ENCODE measurements around the gene SIRT3. TPM values are rescaled to one million over a fixed set of nuclear protein-coding genes. Genes with fewer than 3 reads are reported as not detected.
A peak's percentile ranks its signal among the peaks of the same experiment; 100 is the strongest.

Gene SIRT3
- total and polyA plus RNA-seq, 2 donors (not counting 1 experiment from before 2014, with no cell fraction given): 8.8 to 11.0 TPM

DNA sequence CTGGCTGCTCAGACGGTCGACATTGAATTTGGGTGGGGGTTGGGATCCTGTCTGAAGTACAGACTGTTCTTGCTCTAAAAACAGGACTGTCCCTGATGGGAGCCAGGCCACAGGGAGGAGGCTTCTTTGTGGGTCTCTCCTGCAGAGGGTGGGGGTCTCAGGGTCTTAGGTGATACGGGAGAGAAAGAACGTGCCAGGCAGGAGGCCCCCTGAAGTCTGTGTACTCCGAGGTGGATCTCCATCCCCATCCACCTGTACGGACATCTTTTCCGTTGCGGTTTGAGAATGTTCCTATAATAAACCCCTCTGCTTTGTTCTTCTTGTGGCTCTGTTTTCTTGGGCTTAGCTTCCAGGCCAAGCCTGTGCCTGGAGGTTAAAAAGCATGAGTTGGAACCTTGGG lies 16.5 kb upstream of the SIRT3 start:
- H3K9ac ChIP-seq (ENCODE audit: insufficient read depth, low read length): no peak overlapping the region
- H3K4me1 ChIP-seq (ENCODE audit: control insufficient read depth, extremely low read depth, insufficient read depth, low read length): no peaks in the 10 kb centered on the region
- no peak for TF ChIP-seq EZH2 (IDR thresholded peaks at IDR 0.05; ENCODE audit: low read length, missing control alignments)
- TF ChIP-seq, protein P1, sequence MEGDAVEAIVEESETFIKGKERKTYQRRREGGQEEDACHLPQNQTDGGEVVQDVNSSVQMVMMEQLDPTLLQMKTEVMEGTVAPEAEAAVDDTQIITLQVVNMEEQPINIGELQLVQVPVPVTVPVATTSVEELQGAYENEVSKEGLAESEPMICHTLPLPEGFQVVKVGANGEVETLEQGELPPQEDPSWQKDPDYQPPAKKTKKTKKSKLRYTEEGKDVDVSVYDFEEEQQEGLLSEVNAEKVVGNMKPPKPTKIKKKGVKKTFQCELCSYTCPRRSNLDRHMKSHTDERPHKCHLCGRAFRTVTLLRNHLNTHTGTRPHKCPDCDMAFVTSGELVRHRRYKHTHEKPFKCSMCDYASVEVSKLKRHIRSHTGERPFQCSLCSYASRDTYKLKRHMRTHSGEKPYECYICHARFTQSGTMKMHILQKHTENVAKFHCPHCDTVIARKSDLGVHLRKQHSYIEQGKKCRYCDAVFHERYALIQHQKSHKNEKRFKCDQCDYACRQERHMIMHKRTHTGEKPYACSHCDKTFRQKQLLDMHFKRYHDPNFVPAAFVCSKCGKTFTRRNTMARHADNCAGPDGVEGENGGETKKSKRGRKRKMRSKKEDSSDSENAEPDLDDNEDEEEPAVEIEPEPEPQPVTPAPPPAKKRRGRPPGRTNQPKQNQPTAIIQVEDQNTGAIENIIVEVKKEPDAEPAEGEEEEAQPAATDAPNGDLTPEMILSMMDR (conservative IDR thresholded peaks at IDR 0.05 in 1 of 2, IDR thresholded peaks at IDR 0.05 in 1 of 2; ENCODE audit: low read depth in 1 of 2, low read length in 2 of 2): no peak
- no peak for DNase-seq (ENCODE audit: low read depth in 2 of 2)
- no peak overlapping the region for H3K27ac ChIP-seq (ENCODE audit: insufficient read depth, low read length)
- H4K20me1 ChIP-seq (ENCODE audit: control insufficient read depth, extremely low read depth, insufficient read depth, low read length): no peaks in the 10 kb centered on the region
- no peak overlapping the region for H3K4me3 ChIP-seq (replicated peaks in 1 of 4; ENCODE audit: control extremely low read depth in 1 of 4, insufficient read depth in 1 of 4, low read depth in 3 of 4, low read length in 4 of 4)
- no peaks in the 10 kb centered on the region for H3K79me2 ChIP-seq (ENCODE audit: control insufficient read depth, insufficient read depth, low read length)
- H3K4me2 ChIP-seq (ENCODE audit: extremely low read depth, insufficient read depth, low read length): no peak overlapping the region
- H3K9me3 ChIP-seq (ENCODE audit: control insufficient read depth, insufficient read depth, low read depth, low read length): no peaks in the 10 kb centered on the region
- H2AFZ ChIP-seq (ENCODE audit: low read length): no peak overlapping the region
- peaks cover 16% of the 10 kb centered on the region for H3K36me3 ChIP-seq (ENCODE audit: control insufficient read depth, insufficient read depth, low read length)
- H3K27me3 ChIP-seq (ENCODE audit: control insufficient read depth, insufficient read depth, low read length): no peaks in the 10 kb centered on the region

DNA sequence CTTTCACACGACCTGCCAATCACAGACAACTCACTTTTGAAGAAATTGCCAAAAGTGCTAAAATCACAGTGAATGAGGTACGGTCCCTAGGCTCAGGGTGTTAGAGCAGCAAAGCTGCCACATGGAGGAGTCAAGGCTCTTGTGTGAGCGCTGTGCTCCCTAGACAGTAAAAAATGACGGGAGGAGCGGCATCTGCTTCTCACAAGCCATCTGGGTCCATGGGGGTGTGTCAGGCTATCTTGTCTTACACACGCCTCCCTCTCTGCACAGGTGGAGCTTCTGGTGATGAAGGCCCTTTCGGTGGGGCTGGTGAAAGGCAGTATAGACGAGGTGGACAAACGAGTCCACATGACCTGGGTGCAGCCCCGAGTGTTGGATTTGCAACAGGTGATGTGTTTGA lies 15.4 kb upstream of the SIRT3 start:
- Histone ChIP-seq H3K9ac (ENCODE audit: insufficient read depth, low read length) (no peak overlapping the region), H3K9me3 (ENCODE audit: control insufficient read depth, insufficient read depth, low read depth, low read length) (no peaks in the 10 kb centered on the region), H3K79me2 (ENCODE audit: control insufficient read depth, insufficient read depth, low read length) (no peaks in the 10 kb centered on the region), H4K20me1 (ENCODE audit: control insufficient read depth, extremely low read depth, insufficient read depth, low read length) (no peaks in the 10 kb centered on the region), H3K4me1 (ENCODE audit: control insufficient read depth, extremely low read depth, insufficient read depth, low read length) (no peaks in the 10 kb centered on the region), H3K27me3 (ENCODE audit: control insufficient read depth, insufficient read depth, low read length) (no peaks in the 10 kb centered on the region), H3K27ac (ENCODE audit: insufficient read depth, low read length) (no peak overlapping the region), H3K4me3 (replicated peaks in 1 of 4; ENCODE audit: control extremely low read depth in 1 of 4, insufficient read depth in 1 of 4, low read depth in 3 of 4, low read length in 4 of 4) (no peak overlapping the region), H3K36me3 (ENCODE audit: control insufficient read depth, insufficient read depth, low read length) (peaks cover 18% of the 10 kb centered on the region), H2AFZ (ENCODE audit: low read length) (no peak overlapping the region), H3K4me2 (ENCODE audit: extremely low read depth, insufficient read depth, low read length) (no peak overlapping the region)
- TF ChIP-seq EZH2 (IDR thresholded peaks at IDR 0.05; ENCODE audit: low read length, missing control alignments): no peak
- TF ChIP-seq, protein P1 (conservative IDR thresholded peaks at IDR 0.05 in 1 of 2, IDR thresholded peaks at IDR 0.05 in 1 of 2; ENCODE audit: low read depth in 1 of 2, low read length in 2 of 2): no peak
- DNase-seq (ENCODE audit: low read depth in 2 of 2): no peak

DNA sequence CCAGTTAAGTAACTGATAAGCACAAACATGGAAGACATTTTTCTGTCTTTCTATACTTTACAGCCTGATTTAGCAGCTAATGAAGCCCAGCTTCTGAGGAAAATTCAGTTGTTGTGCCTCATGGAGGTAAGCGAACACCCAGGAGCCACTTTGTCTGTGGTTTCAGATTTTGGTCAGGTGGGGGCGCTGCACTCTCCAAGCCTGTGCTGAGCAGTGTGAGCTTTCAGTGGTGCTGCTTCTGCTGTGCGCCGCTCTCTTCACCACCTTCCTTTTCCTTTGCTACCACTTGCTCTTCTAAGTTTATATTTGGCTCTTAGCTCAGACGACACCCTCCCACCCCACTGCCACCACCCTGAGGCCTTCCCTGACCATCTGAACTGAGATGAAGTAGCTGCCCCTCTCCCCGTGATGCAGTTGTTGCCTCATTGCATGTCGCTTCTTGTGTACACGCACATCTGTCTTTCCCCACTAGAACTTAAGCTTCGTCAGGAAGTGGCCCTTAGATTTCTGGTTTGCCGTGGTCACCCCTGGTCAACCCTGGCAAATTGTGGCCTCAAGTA lies 14.7 kb upstream of the SIRT3 start:
- Histone ChIP-seq H3K79me2 (ENCODE audit: control insufficient read depth, insufficient read depth, low read length) (no peaks in the 10 kb centered on the region), H3K27me3 (ENCODE audit: control insufficient read depth, insufficient read depth, low read length) (no peaks in the 10 kb centered on the region), H3K36me3 (ENCODE audit: control insufficient read depth, insufficient read depth, low read length) (peaks cover 24% of the 10 kb centered on the region), H3K9ac (ENCODE audit: insufficient read depth, low read length) (no peak overlapping the region), H3K27ac (ENCODE audit: insufficient read depth, low read length) (no peak overlapping the region), H4K20me1 (ENCODE audit: control insufficient read depth, extremely low read depth, insufficient read depth, low read length) (no peaks in the 10 kb centered on the region), H3K4me2 (ENCODE audit: extremely low read depth, insufficient read depth, low read length) (no peak overlapping the region), H3K4me3 (replicated peaks in 1 of 4; ENCODE audit: control extremely low read depth in 1 of 4, insufficient read depth in 1 of 4, low read depth in 3 of 4, low read length in 4 of 4) (no peak overlapping the region), H3K4me1 (ENCODE audit: control insufficient read depth, extremely low read depth, insufficient read depth, low read length) (no peaks in the 10 kb centered on the region), H3K9me3 (ENCODE audit: control insufficient read depth, insufficient read depth, low read depth, low read length) (no peaks in the 10 kb centered on the region), H2AFZ (ENCODE audit: low read length) (no peak overlapping the region)
- no peak for TF ChIP-seq EZH2 (IDR thresholded peaks at IDR 0.05; ENCODE audit: low read length, missing control alignments)
- TF ChIP-seq, protein P1 (conservative IDR thresholded peaks at IDR 0.05 in 1 of 2, IDR thresholded peaks at IDR 0.05 in 1 of 2; ENCODE audit: low read depth in 1 of 2, low read length in 2 of 2): peak; percentile 64 to 65
- peak; percentile 17 to 59 for DNase-seq (ENCODE audit: low read depth in 2 of 2)
